ENCODE data around the gene ACSS3. TPM values are rescaled to one million over a fixed set of nuclear protein-coding genes. Genes with fewer than 3 reads are reported as not detected.
"Not testable (repeated sequence)": the region's sequence is repeated elsewhere in the genome, so short reads cannot be mapped to it uniquely, and the experiment has no call there.

The ACSS3 gene
- total RNA-seq, 1 donor from 2014 or later, result not detected

GRCh38 chr12:81083906-81084513 is 6.1 kb downstream of the ACSS3 start:
- no peak overlapping the region for H3K27ac Mint-ChIP-seq
- H3K27me3 Mint-ChIP-seq, result no peaks in the 10 kb centered on the region
- intact Hi-C loops (cut with micrococcal nuclease), result no loop called here
- DNase-seq, result no peak
- no peaks in the 10 kb centered on the region for H3K9me3 Mint-ChIP-seq
- no peaks in the 10 kb centered on the region for H3K4me1 Mint-ChIP-seq
- H3K4me3 Mint-ChIP-seq, result no peak overlapping the region
- no peaks in the 10 kb centered on the region for H3K36me3 Mint-ChIP-seq (ENCODE audit: low read depth)

- no peak for DNase-seq
- Mint-ChIP-seq H3K27ac (no peak overlapping the region), H3K4me1 (no peaks in the 10 kb centered on the region)
Measured at GRCh38 chr12:81084811-81085350, 7.0 kb downstream of the ACSS3 start.

GRCh38 chr12:81085832-81086231 is 8.0 kb downstream of the ACSS3 start:
- no peak overlapping the region for H3K27ac Mint-ChIP-seq
- no peak overlapping the region for H3K4me3 Mint-ChIP-seq
- no peaks in the 10 kb centered on the region for H3K36me3 Mint-ChIP-seq (ENCODE audit: low read depth)
- no peaks in the 10 kb centered on the region for H3K9me3 Mint-ChIP-seq
- H3K4me1 Mint-ChIP-seq, result no peaks in the 10 kb centered on the region
- no peak for DNase-seq
- H3K27me3 Mint-ChIP-seq, result no peaks in the 10 kb centered on the region
- intact Hi-C loops (cut with micrococcal nuclease), result no loop called here

More at GRCh38 chr12:81084811-81085350, 7.0 kb downstream of the ACSS3 start:
- intact Hi-C loops (cut with micrococcal nuclease), result no loop called here
- H3K27me3 Mint-ChIP-seq, result no peaks in the 10 kb centered on the region
- no peaks in the 10 kb centered on the region for H3K36me3 Mint-ChIP-seq (ENCODE audit: low read depth)
- H3K9me3 Mint-ChIP-seq, result no peaks in the 10 kb centered on the region
- H3K4me3 Mint-ChIP-seq, result no peak overlapping the region

- Mint-ChIP-seq H3K27ac (no peak overlapping the region), H3K9me3 (no peaks in the 10 kb centered on the region), H3K36me3 (ENCODE audit: low read depth) (no peaks in the 10 kb centered on the region), H3K27me3 (no peaks in the 10 kb centered on the region), H3K4me1 (no peaks in the 10 kb centered on the region), H3K4me3 (no peak overlapping the region)
- DNase-seq, result no peak
- intact Hi-C loops (cut with micrococcal nuclease), result no loop called here
Measured at GRCh38 chr12:81086342-81086741, 8.5 kb downstream of the ACSS3 start.

- Mint-ChIP-seq H3K27me3 (no peaks in the 10 kb centered on the region), H3K27ac (no peak overlapping the region), H3K4me3 (no peak overlapping the region), H3K36me3 (ENCODE audit: low read depth) (no peaks in the 10 kb centered on the region), H3K4me1 (no peaks in the 10 kb centered on the region), H3K9me3 (no peaks in the 10 kb centered on the region)
- intact Hi-C loops (cut with micrococcal nuclease), result no loop called here
- DNase-seq, result no peak
Measured at GRCh38 chr12:81088221-81088620, 10.3 kb downstream of the ACSS3 start.

- Mint-ChIP-seq H3K27me3 (no peaks in the 10 kb centered on the region), H3K27ac (no peak overlapping the region), H3K4me3 (no peak overlapping the region), H3K36me3 (ENCODE audit: low read depth) (no peaks in the 10 kb centered on the region), H3K4me1 (no peaks in the 10 kb centered on the region), H3K9me3 (no peaks in the 10 kb centered on the region)
- intact Hi-C loops (cut with micrococcal nuclease), result no loop called here
- no peak for DNase-seq
Measured at GRCh38 chr12:81089412-81089811, 11.5 kb downstream of the ACSS3 start.

- intact Hi-C loops (cut with micrococcal nuclease), result no loop called here
- no peak for DNase-seq
- H3K27ac Mint-ChIP-seq, result no peak overlapping the region
- H3K4me1 Mint-ChIP-seq, result no peaks in the 10 kb centered on the region
- no peaks in the 10 kb centered on the region for H3K36me3 Mint-ChIP-seq (ENCODE audit: low read depth)
- no peaks in the 10 kb centered on the region for H3K9me3 Mint-ChIP-seq
- H3K4me3 Mint-ChIP-seq, result no peak overlapping the region
- H3K27me3 Mint-ChIP-seq, result no peaks in the 10 kb centered on the region
Measured at GRCh38 chr12:81092053-81092452, 14.2 kb downstream of the ACSS3 start.

- DNase-seq, result no peak
- no peaks in the 10 kb centered on the region for H3K9me3 Mint-ChIP-seq
- intact Hi-C loops (cut with micrococcal nuclease), result no loop called here
- H3K4me1 Mint-ChIP-seq, result no peaks in the 10 kb centered on the region
- no peaks in the 10 kb centered on the region for H3K27me3 Mint-ChIP-seq
- no peak overlapping the region for H3K4me3 Mint-ChIP-seq
- no peak overlapping the region for H3K27ac Mint-ChIP-seq
- H3K36me3 Mint-ChIP-seq (ENCODE audit: low read depth), result no peaks in the 10 kb centered on the region
Measured at GRCh38 chr12:81094718-81095360, 17.0 kb downstream of the ACSS3 start.

GRCh38 chr12:81095501-81096232 is 17.8 kb downstream of the ACSS3 start:
- Mint-ChIP-seq H3K27ac (no peak overlapping the region), H3K4me3 (no peak overlapping the region), H3K9me3 (no peaks in the 10 kb centered on the region), H3K36me3 (ENCODE audit: low read depth) (no peaks in the 10 kb centered on the region), H3K4me1 (no peaks in the 10 kb centered on the region), H3K27me3 (no peaks in the 10 kb centered on the region)
- intact Hi-C loops (cut with micrococcal nuclease), result no loop called here
- no peak for DNase-seq

GRCh38 chr12:81105687-81106086 is 27.8 kb downstream of the ACSS3 start:
- Mint-ChIP-seq H3K9me3 (no peaks in the 10 kb centered on the region), H3K27me3 (no peaks in the 10 kb centered on the region), H3K27ac (no peak overlapping the region), H3K4me1 (no peaks in the 10 kb centered on the region), H3K4me3 (no peak overlapping the region), H3K36me3 (ENCODE audit: low read depth) (no peaks in the 10 kb centered on the region)
- intact Hi-C loops (cut with micrococcal nuclease), result no loop called here
- no peak for DNase-seq

GRCh38 chr12:81114226-81114625 is 36.3 kb downstream of the ACSS3 start:
- intact Hi-C loops (cut with micrococcal nuclease), result no loop called here
- Mint-ChIP-seq H3K9me3 (no peaks in the 10 kb centered on the region), H3K27ac (no peak overlapping the region), H3K4me1 (no peaks in the 10 kb centered on the region), H3K4me3 (no peak overlapping the region), H3K36me3 (ENCODE audit: low read depth) (no peaks in the 10 kb centered on the region), H3K27me3 (no peaks in the 10 kb centered on the region)
- DNase-seq, result no peak

- H3K27ac Mint-ChIP-seq; intact Hi-C loops (cut with micrococcal nuclease); H3K36me3 Mint-ChIP-seq (ENCODE audit: low read depth): not testable (repeated sequence)
Measured at GRCh38 chr12:81119069-81119468, 41.2 kb downstream of the ACSS3 start.

GRCh38 chr12:81120961-81121360 is 43.1 kb downstream of the ACSS3 start:
- Mint-ChIP-seq H3K36me3 (ENCODE audit: low read depth) (no peaks in the 10 kb centered on the region), H3K9me3 (no peaks in the 10 kb centered on the region), H3K4me1 (no peaks in the 10 kb centered on the region), H3K27me3 (no peaks in the 10 kb centered on the region), H3K27ac (no peak overlapping the region), H3K4me3 (no peak overlapping the region)
- no peak for DNase-seq
- intact Hi-C loops (cut with micrococcal nuclease), result no loop called here

More at GRCh38 chr12:81119069-81119468, 41.2 kb downstream of the ACSS3 start:
- DNase-seq, H3K4me3 Mint-ChIP-seq, H3K9me3 Mint-ChIP-seq, H3K27me3 Mint-ChIP-seq, H3K4me1 Mint-ChIP-seq: not testable (repeated sequence)

GRCh38 chr12:81123611-81124010 is 45.7 kb downstream of the ACSS3 start:
- intact Hi-C loops (cut with micrococcal nuclease), result no loop called here
- no peak for DNase-seq
- Mint-ChIP-seq H3K27ac (no peak overlapping the region), H3K4me3 (no peak overlapping the region), H3K9me3 (no peaks in the 10 kb centered on the region), H3K4me1 (no peaks in the 10 kb centered on the region), H3K27me3 (no peaks in the 10 kb centered on the region), H3K36me3 (ENCODE audit: low read depth) (no peaks in the 10 kb centered on the region)
